ENCODE results near the gene GLIS2. TPM values are rescaled to one million over a fixed set of nuclear protein-coding genes. Genes with fewer than 3 reads are reported as not detected.
A peak's percentile ranks its signal among the peaks of the same experiment; 100 is the strongest.

Gene GLIS2
- total RNA-seq, 1 donor from 2014 or later = 21.5 TPM

DNA sequence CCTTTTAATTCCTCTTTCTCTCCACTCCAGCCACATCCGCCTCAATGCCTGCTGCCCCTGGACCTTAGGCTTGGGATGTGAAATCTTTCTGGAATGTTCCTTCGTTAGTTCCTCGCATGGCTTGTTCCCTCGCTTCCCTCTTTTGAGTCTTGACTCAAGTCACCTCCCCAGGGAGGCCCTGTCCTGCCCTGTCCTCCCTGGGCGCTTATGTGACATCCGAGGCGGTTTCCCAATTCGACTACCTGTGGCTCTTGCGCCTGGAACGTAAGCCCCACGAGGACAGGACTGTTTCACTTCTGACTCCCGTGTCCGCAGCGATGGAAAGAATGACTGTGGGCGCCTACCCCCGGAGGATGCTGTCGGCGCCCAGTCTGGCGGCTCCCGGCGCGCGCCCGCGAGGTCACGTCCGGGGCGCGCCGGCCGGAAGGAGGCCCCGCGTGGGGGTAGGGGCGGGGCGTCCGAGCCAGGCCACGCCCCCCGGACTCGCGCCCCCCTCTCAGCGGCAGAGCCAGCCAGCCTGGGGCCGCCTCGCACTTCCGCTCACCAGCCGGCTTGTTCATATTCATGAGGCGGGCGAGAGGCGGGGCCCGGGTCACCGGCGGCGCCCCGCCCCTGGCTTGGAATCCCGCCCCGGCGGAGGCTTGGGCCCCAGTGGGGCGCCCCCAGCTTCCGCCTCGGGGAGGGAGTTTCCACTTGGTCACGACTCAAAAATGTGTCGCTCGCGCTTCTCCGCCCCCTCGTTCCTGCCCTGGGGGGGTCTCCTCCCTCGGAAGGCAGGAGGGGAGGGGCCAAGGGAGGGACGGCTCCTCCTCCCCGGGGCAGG lies 8.4 kb upstream of the GLIS2 start:
- Histone ChIP-seq H3K27ac (peak overlapping the region; percentile 92), H3K4me3 (peak overlapping the region; percentile 62), H3K9me3 (no peaks in the 10 kb centered on the region), H3K36me3 (no peaks in the 10 kb centered on the region), H3K4me1 (peaks cover 29% of the 10 kb centered on the region), H3K27me3 (ENCODE audit: low read depth) (no peaks in the 10 kb centered on the region)
- peak; percentile 97 to 98 for ATAC-seq
- peak; percentile 98 for DNase-seq
- intact Hi-C loops (cut with DNase I) = no loop called here
- TF ChIP-seq, protein P1, sequence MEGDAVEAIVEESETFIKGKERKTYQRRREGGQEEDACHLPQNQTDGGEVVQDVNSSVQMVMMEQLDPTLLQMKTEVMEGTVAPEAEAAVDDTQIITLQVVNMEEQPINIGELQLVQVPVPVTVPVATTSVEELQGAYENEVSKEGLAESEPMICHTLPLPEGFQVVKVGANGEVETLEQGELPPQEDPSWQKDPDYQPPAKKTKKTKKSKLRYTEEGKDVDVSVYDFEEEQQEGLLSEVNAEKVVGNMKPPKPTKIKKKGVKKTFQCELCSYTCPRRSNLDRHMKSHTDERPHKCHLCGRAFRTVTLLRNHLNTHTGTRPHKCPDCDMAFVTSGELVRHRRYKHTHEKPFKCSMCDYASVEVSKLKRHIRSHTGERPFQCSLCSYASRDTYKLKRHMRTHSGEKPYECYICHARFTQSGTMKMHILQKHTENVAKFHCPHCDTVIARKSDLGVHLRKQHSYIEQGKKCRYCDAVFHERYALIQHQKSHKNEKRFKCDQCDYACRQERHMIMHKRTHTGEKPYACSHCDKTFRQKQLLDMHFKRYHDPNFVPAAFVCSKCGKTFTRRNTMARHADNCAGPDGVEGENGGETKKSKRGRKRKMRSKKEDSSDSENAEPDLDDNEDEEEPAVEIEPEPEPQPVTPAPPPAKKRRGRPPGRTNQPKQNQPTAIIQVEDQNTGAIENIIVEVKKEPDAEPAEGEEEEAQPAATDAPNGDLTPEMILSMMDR (IDR thresholded peaks at IDR 0.05) = peak; percentile 32

DNA sequence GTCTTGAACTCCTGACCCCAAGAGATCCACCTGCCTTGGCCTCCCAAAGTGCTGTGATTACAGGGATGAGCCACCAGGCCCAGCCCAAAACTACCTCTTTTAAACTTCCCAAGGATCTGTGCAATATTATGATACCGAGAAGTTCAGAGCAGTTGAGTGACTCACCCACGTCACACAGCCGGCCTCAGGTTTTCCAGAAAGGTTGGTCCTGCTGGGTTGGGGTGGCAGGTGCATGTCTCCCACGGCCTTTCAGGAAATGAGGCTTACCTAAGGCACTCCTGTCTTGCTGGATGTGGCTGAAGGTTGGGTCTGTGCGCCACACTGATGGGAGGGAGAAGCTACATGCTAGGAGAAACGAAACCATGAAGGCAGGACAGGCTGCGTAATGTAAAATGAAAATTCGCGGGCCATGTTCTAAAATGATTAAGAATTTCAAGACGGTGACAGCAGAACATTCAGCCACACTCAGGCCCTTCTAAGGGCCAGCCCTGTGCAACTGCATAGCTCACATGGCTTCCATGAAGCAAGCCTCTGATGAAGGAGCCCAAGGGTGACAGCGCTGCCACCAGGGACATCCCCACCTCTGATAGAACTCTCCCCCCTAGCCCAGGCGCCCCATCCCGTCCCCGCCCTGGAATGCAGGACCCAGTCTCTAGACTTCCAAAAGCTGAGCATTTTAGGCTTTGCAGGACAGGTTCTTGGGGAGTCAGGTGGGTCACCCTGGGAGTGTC lies 6.6 kb upstream of the GLIS2 start:
- H3K27me3 ChIP-seq (ENCODE audit: low read depth) = peaks cover 3% of the 10 kb centered on the region
- peaks cover 37% of the 10 kb centered on the region for H3K4me1 ChIP-seq
- DNase-seq (no peak), ATAC-seq (no peak)
- intact Hi-C loops (cut with DNase I) = no loop called here
- no peaks in the 10 kb centered on the region for H3K36me3 ChIP-seq
- H3K27ac ChIP-seq = no peak overlapping the region
- TF ChIP-seq, protein P1 (IDR thresholded peaks at IDR 0.05) = no peak
- H3K4me3 ChIP-seq = no peak overlapping the region
- H3K9me3 ChIP-seq = no peaks in the 10 kb centered on the region

DNA sequence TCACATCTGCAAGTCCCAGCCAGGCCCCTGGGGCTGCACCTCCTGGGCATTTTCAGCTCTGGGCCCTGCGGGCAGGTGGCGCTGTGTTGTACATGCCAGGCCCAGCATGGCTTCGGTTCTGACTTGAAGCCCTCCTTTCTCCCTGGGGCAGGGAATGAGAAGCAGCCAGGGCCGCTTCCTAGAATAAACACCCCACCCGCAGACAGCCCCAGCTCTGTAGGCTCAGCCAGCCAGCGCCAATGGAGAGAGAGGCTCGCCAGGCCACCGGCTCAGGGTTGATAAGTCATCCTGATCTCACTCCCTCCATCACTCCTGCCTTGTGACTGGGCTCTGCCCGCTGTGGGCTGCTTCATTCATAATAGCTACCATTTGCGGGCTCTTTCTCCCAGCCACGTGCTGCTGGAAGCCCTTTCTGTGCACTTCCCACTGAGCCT lies 6.0 kb upstream of the GLIS2 start:
- H3K9me3 ChIP-seq = no peaks in the 10 kb centered on the region
- TF ChIP-seq, protein P1 (IDR thresholded peaks at IDR 0.05) = peak; percentile 74
- H3K36me3 ChIP-seq = no peaks in the 10 kb centered on the region
- H3K4me1 ChIP-seq = peaks cover 43% of the 10 kb centered on the region
- H3K27ac ChIP-seq = no peak overlapping the region
- DNase-seq (peak; percentile 81), ATAC-seq (peak; percentile 5 to 13)
- H3K4me3 ChIP-seq = no peak overlapping the region
- intact Hi-C loops (cut with DNase I) = no loop called here
- peaks cover 6% of the 10 kb centered on the region for H3K27me3 ChIP-seq (ENCODE audit: low read depth)

DNA sequence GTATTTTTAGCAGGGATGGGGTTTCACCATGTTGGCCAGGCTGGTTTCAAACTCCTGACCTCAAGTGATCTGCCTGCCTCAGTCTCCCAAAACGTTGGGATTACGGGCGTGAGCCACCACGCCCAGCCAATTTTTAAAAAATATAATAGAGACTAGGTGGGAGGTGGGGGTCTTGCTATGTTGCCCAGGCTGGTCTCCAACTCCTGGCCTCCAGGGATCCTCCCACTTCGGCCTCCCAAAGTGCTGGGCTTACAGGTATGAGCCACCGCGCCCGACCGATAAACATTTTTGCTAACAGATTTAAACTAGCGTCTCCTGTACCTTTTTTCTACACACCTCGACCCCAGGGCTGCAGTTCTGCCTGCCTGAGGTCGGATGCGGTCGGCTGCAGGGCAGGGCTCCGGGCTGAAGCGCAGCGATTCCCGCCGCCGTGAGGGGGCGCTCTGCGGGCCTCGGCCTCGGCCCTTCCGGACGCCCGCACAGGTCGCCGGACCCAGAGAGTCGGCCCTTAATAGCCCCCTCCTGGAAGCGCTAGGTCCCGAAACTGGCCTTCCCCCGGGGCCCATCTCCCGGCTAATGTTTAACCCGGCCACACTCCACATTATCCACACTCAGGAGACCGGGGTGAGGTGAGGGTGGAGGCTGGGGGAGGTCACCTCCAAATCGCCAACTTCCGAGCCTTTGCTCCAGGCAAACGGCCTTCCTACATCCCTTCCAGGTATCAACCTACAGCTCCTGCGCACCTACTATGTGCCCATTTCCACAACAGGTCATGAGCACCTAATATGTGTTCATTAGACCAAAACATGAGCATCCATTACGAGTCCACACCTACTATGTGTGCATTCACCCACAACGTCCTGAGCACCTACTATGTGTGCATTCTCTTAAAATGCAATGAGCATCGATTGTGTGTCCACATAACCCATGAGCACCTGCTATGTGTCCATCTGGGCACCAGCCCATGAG lies 2.0 kb upstream of the GLIS2 start:
- DNase-seq (peak; percentile 77), ATAC-seq (peak; percentile 38 to 45)
- Histone ChIP-seq H3K4me3 (peak overlapping the region; percentile 14), H3K27ac (peak overlapping the region; percentile 94), H3K4me1 (peaks cover 47% of the 10 kb centered on the region), H3K27me3 (ENCODE audit: low read depth) (peaks cover 11% of the 10 kb centered on the region), H3K36me3 (no peaks in the 10 kb centered on the region), H3K9me3 (no peaks in the 10 kb centered on the region)
- intact Hi-C loops (cut with DNase I) = no loop called here
- TF ChIP-seq, protein P1 (IDR thresholded peaks at IDR 0.05) = peak; percentile 79

All from lower lobe of right lung (tissue), 2 donors.